Fibroblast of villous mesenchyme (primary cell): Measurements from ENCODE around the gene MAP3K10. TPM values are rescaled to one million over a fixed set of nuclear protein-coding genes. Genes with fewer than 3 reads are reported as not detected.

Source experiments
- DNase-seq: peaks from one replicate; pipeline ENCODE4 v3.0.0-alpha.2; 2010; ENCODE audit warnings: low read depth
- H3K4me3 ChIP-seq: 2 replicates; pipeline ENCODE4 v1.5.1; 2011; ENCODE audit warnings: low read depth, mild to moderate bottlenecking, low read length
- total RNA-seq: library from RNA; depleted of rRNA; stranded (reverse); fragments of >200 nt; gene quantifications from 2 replicates; pipeline ENCODE4 v1.2.3, GENCODE V29; 2012
- TF ChIP-seq, protein P1 (sequence below): IDR thresholded peaks from 2 replicates; pipeline ENCODE4 v1.5.1; 2012; ENCODE audit warnings: low read depth, mild to moderate bottlenecking, low read length; ENCODE audit not compliant: insufficient read depth

MAP3K10 gene
- total RNA-seq, 1 donor: 8.6 TPM

DNA sequence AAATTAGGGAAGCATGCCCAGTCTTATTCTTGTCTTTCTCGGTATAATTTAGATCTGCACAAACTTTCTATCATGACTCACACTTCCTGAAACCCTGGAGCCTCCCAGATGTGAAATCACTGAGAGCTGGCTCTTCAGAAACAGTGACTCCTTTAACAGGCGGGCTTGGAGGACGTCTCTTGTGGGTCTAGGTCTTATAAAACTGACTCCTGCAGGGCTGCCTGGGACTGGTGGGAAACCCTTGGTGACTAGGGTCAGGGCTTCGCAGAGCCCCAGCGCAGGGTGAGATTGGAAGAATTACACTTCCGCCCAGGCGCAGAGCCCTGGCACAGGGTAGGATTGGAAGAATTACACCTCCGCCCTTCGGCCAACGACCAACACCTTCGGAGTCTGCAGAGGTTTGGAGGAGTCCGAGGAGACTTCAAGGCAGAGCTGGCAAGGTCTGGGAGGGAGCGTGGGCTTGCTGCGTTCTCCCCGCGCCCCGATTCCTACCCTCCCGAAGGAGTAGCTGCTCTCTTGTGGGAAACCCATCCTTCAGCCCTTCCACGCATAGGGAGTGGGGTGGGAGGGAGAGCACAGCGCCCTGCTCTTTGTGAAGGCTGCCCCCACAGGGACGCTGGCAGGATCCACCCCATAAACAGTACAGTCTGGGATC is 43.4 kb upstream of the MAP3K10 start:
- peak; percentile 42 for DNase-seq
- no peak overlapping the region for H3K4me3 ChIP-seq
- TF ChIP-seq, protein P1, sequence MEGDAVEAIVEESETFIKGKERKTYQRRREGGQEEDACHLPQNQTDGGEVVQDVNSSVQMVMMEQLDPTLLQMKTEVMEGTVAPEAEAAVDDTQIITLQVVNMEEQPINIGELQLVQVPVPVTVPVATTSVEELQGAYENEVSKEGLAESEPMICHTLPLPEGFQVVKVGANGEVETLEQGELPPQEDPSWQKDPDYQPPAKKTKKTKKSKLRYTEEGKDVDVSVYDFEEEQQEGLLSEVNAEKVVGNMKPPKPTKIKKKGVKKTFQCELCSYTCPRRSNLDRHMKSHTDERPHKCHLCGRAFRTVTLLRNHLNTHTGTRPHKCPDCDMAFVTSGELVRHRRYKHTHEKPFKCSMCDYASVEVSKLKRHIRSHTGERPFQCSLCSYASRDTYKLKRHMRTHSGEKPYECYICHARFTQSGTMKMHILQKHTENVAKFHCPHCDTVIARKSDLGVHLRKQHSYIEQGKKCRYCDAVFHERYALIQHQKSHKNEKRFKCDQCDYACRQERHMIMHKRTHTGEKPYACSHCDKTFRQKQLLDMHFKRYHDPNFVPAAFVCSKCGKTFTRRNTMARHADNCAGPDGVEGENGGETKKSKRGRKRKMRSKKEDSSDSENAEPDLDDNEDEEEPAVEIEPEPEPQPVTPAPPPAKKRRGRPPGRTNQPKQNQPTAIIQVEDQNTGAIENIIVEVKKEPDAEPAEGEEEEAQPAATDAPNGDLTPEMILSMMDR: no peak

- H3K4me3 ChIP-seq: no peak overlapping the region
- TF ChIP-seq, protein P1: no peak
- no peak for DNase-seq
These were observed 41.7 kb upstream of the MAP3K10 start for GRCh38 chr19:40149501-40149900.

DNA sequence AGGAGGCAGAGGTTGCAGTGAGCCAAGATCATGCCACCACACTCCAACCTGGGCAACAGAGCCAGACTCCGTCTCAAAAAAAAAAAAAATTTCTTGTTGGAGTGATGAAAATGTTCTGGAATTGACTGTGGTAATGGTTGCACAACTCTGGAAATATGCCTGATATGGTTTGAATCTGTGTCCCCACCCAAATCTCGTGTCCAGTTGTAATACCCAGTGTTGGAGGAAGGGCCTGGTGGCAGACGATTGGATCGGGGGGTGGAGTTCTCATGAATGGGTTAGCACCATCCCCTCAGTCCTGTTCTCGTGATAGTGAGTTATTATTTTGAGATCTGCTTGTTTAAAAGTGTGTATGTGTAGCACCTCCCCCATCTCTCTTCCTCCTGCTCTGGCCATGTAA is 41.1 kb upstream of the MAP3K10 start:
- H3K4me3 ChIP-seq: no peak overlapping the region
- DNase-seq: peak; percentile 18
- TF ChIP-seq, protein P1: no peak

DNA sequence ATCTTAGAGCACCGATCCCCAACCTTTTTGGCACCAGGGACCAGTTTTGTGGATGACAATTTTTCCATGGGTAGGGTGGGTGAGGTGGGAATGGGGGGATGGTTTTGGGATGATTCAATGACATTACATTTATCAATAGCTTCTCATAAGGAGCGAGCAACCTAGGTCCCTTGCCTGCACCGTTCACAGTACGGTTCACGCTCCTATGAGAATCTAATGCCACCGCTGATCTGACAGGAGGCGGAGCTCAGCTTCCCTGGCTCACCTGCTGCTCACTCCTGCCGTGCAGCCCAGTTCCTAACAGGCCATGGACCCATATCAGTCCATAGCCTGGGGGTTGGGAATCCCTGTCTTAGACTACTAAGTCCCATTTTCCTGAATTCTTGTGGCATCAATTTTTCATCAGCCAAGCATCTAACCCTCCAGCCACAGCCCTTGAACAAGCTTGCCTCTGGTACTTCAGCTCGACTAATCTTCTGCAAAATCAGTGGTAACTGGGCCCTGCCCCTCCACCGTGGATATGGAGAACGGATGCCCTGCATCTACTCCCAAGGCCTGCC is 37.0 kb upstream of the MAP3K10 start:
- TF ChIP-seq, protein P1: no peak
- DNase-seq: no peak
- no peak overlapping the region for H3K4me3 ChIP-seq

- peak; percentile 25 for DNase-seq
- TF ChIP-seq, protein P1: peak; percentile 44
- H3K4me3 ChIP-seq: no peak overlapping the region
These were observed 35.4 kb upstream of the MAP3K10 start for GRCh38 chr19:40155749-40156265.

- no peak for DNase-seq
- TF ChIP-seq, protein P1: no peak
- no peak overlapping the region for H3K4me3 ChIP-seq
These were observed 34.2 kb upstream of the MAP3K10 start for GRCh38 chr19:40157059-40157458.
